Endothelial cell of hepatic sinusoid (primary cell): Measurements from ENCODE around the gene EREG.
"Not testable (repeated sequence)": the region's sequence is repeated elsewhere in the genome, so short reads cannot be mapped to it uniquely, and the experiment has no call there.

ENCODE experiments used
- in situ Hi-C: cut with HindIII; loops from 2 replicates; pipeline ENCODE4 v1.10.0; 2017; ENCODE audit warnings: low sequenced_read_pairs

The EREG gene

DNA sequence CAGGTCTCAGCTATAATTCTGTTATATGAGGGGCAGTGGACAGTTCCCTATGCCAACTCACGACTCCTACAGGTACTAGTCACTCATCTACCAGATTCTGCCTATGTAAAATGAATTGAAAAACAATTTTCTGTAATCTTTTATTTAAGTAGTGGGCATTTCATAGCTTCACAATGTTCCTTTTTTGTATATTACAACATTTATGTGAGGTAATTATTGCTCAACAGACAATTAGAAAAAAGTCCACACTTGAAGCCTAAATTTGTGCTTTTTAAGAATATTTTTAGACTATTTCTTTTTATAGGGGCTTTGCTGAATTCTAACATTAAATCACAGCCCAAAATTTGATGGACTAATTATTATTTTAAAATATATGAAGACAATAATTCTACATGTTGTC is 20.4 kb downstream of the EREG start:
- in situ Hi-C loops = loop anchor here (5.0 kb wide), 1 partner anchor 37 kb away; no protein-coding TSS in a partner anchor

DNA sequence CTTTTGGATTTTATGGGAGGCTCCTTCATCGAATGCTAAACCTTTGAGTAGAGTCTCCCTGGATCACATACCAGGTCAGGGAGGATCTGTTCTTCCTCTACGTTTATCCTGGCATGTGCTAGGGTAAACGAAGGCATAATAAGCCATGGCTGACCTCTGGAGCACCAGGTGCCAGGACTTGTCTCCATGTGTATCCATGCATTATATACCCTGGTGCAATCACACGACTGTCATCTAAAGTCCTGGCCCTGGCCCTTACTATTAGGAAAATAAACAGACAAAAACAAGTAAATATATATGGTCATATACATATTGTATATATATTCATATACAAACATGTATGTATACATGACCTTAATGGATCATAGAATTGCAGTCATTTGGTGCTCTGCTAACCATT is 21.2 kb downstream of the EREG start:
- in situ Hi-C loops = loop anchor here (5.0 kb wide), 1 partner anchor 36 kb away; no protein-coding TSS in a partner anchor

DNA sequence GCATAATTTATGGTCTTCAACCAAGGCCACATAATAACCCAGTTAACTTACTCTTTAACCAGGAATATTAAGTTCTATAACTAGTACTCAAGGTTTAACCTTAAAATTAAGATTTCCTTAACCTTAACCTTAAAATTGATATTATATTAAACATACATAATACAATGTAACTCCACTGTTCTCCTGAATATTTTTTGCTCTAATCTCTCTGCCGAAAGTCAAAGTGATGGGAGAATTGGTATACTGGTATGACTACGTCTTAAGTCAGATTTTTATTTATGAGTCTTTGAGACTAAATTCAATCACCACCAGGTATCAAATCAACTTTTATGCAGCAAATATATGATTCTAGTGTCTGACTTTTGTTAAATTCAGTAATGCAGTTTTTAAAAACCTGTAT is 22.8 kb downstream of the EREG start:
- in situ Hi-C loops = loop anchor here (5.0 kb wide), 1 partner anchor 35 kb away; no protein-coding TSS in a partner anchor

DNA sequence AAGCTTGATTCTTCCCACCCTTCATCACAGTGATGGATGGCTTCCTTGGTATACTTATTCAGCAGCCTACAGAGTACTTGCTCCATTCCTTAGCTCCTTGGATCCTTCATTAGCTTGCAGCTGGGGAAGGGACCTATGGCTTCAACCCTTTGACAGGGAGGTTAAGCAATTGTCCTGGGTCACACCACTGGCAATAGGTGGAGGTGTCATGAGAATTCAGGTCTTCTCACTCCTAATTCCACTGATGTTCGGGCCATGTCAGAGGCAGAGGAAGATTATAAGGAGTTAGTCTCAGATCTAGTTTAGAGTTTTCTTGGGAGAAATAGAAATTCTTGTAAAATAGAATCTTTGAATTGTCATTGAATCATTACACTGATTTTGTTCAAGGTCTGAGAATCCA is 24.5 kb downstream of the EREG start:
- in situ Hi-C loops = loop anchor here (5.0 kb wide), 1 partner anchor 33 kb away; no protein-coding TSS in a partner anchor

DNA sequence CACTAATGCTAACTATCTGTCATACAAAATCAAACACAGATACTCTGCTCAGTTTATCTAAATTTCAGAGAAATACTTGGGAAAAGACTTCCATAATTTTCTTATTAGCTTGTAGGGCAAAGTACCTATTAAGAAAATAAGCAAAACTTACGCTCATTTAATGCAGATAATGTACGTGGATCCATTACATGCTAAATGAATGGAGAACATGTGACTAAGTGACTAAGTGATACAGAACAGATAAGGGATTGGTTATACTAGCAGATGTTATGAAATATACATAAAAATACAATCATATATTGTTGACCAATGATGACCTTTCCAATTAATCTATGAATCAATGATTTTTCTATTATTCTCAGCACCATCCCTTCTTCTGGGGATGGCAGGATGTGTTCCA is 25.7 kb downstream of the EREG start:
- in situ Hi-C loops = no loop called here

DNA sequence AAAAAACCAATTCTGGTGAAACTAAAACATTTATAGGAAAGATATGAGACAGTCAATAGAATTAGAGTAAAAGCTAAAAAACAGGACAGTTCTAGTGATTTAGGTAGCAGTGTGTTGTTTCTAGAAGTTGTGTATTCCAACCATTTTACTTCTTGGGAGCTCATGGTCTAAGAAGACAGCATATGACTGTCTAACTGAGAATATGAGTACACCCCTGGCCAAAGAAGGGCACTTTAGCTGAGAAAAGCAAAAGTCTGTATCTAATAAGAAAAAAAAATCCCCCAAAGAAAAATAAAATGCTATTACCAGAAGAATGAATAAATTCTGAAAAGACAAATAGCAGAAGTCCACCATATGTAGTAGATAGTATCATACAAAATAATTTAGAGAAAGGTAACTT is 26.4 kb downstream of the EREG start:
- in situ Hi-C loops = no loop called here

DNA sequence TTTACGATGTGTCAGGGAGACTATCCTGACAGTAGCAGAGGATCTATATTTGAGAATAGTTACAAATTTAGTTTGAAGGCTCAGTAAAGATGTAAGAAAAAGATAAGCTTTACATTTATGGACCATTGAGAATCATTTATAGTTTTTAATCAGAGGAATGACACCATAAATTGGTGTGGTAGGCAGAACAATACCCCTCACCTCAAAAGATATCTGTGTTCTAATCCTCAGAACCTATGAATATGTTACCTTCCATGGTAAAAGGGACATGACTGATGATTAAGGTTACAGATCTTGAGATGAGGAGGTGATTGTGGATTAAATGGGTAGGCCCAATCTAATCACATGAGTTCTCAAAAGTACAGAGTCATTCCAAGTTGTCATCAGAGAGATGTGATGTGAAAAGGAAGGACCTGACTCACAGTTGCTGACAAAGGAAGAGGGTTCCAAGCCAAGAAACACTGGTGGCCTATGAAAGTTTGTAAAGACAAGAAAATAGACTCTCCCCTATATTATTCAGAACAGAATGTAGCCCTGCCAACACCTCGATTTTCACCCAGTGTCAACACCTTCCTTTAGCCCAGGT is 27.0 kb downstream of the EREG start:
- in situ Hi-C loops = no loop called here

DNA sequence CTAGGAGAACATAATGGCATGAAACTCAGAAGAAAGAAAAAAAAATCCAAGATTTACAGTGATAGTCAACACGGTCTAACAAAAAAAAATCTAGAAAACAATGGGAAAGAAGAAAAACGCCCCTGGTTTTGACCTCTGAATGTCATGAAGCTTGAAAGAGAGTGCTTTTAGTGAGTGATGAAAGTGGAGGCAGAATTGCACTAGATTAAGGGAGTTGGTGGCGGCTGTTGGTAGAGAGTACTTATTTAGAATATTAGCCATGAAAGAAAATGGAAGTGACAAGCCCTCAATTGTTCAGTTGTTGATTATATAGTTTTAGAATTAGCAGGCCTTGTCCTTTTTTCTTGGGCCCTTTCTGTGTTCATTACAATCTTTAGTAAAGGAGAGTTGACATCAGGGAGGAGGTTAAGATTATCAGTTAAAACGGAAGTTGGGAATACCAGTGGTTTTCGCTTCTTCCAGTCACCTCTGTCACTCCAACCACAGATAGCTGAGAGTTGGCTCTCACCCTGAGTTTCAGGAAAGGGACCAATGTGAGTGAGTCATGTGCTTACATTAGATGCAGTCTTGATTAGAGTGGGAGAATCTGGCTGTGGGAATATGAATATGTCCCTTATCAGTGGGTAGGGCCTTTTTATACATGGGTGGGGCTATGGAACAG is 29.7 kb downstream of the EREG start:
- in situ Hi-C loops = no loop called here

DNA sequence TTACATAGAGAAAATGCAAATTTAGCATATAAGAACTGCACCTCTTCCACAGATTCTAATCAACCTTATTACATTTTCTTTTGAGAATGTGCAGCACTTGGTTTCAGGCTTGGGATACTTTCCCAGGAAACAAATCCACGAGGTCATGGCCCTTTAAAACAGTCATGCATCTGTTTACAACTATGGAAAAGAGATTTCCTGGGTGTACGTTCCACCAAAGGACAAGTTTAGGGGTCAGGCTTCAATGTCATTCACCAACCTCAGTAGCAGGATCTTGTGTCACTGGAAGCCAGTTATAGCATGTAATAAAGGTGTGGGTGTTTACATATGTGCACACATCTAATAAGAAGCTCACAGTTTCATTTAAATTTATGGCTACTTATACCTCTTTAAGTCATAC is 30.7 kb downstream of the EREG start:
- in situ Hi-C loops = no loop called here

DNA sequence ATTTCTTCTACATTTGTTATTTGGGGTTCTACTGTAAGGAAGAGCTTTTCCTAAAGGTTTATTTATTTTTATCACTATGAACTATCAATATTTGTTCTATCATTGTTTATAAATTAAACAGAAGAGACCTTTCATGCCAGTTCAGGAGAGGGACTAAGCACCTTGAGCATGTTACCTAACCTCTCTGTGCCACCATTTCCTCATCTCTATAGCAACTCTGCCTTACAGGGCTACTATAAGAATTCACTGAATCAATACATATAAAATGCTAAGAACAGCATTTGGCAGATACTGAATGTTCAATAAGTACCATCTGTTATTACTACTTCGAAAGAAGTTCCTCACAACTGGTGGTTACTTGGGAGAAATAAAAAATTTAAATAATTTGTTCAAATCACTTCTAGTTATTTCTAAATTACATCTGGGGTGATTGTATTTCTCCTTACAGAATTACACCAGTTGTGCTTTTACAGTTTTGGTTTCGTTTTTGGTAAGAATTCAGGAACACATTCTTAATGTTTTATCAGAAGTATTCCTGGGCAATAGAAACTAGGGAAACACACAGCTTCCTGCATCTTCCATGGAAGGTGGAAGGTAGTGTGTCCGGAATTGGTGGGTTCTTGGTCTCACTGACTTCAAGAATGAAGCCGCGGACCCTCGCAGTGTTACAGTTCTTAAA is 32.9 kb downstream of the EREG start:
- in situ Hi-C loops = no loop called here

DNA sequence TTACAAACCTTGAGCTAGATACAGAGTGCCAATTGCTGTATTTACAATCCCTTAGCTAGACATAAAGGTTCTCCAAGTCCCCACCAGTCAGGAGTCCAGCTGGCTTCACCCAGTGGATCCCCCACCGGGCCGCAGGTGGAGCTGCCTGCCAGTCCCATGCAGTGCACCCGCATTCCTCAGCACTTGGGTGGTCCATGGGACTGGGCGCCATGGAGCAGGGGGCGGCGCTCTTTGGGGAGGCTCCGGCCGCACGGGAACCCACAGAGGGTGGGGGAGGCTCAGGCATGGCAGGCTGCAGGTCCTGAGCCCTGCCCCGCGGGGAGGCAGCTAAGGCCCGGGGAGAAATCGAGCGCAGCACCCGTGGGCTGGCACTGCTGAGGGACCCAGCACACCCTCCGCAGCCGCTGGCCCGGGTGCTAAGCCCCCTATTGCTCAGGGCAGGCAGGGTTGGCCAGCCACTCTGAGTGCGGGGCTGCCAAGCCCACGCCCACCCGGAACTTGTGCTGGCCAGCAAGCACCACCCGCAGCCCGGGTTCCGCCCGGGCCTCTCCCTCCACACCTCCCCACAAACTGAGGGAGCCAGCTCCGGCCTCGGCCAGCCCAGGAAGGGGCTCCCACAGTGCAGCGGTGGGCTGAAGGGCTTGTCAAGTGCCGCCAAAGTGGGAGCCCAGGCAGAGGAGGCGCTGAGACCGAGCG is 34.1 kb downstream of the EREG start:
- in situ Hi-C loops = not testable (repeated sequence)

DNA sequence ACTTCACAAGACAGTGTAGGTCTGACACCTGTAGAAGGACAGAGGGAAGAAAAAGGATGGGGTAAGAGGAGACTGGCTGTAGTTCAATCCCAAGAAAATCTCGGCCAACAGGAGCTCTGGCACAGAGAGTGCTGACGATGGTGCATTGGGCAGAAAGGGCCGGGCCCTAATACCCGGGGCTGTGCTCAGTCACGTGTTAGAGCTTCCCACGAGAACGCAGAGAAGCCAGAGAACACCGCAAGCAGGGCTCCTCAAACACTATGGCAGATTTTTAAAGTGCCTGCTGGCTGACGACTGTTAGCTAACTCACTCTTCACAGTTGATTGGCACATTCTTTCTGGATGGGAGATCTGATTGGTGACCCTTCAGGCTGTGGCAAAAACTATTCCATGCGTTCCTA is 35.5 kb downstream of the EREG start:
- in situ Hi-C loops = no loop called here

DNA sequence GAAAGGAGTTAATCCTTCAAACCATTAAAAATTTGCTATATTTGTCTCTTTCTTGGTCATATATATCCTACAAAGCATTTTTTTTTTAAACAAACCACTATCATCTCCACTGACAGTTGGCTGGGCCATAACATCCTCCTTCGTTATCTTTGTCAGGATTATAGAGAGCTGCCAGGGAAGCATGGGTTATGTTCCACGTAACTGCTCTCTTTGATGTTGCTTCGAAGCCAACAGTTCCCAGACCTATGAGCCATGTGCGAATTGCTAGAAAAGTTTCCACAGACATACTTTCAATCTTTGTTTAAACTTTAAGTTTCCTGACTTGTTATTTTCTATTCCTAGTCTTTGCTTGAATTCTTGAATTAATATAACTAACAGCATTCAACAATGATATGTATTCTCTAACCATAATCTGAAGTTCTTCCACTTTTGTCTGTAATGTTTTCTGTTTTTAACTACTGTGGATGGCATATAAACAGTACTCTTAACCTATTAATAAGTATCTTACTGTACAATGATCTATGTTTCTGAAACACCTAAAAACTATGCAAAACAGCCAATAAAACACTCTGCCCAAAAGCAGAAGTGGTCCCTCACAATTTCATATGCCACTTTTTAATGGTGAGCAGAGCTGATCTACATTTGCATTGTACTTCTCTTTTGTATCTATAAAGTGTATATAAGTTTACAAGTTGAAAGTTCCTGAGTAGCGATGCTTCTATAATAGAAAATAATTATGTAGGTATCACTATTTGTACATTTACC is 37.9 kb downstream of the EREG start:
- in situ Hi-C loops = no loop called here

DNA sequence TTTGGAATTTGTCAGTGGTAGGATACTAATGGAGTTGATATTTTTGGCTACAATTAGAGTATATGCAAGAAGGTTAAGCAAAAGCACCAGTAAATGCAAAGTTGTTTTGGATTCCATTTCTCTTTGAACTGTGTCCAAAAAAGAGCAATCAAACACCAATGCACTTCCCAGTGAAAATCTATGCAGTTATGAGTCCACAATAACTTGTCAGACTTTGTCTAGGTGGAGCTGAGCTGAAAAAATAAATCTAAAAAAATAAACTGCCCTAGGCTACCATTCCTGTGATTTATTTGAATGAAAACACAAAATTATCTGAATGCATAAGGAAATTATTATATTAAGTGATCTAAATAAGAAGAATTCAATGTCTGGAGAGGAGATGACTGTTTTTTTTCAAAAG is 42.9 kb downstream of the EREG start:
- in situ Hi-C loops = no loop called here

DNA sequence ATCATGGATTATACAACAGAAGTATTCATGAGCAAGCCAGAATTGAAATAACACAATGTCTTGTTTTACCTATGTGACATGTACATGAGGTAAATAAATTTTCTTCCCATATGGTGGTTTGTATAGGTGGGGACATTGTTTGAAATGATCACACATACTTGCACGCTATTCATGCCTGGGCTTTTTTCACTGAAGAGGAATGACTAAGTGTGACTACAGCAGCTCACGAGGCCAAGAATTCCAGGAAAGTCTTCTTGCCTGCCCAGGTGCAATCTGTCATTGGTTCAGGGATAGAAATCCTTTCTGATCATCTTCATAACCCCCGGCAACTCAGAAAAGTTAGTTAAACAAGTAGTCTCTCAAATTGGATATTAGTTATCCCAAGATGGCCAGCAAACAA is 43.7 kb downstream of the EREG start:
- in situ Hi-C loops = no loop called here

DNA sequence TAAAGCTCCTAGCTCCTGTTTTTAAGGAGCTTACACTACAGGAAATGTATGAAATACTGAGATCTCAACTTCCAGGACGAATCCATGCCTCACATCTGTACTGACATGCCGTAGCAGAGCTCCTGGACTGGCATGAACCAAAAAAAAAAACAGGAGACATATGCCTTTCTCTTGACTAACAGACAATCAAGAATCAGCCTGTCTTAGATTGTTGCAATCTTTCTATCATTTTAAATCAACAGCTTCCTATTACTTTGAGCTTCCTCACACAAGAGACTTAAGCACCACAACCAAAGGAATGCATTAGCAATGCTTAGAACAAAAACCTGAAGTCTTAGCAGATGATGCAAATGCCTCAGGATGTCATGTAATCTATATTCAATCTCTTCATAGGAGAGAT is 45.3 kb downstream of the EREG start:
- in situ Hi-C loops = no loop called here

DNA sequence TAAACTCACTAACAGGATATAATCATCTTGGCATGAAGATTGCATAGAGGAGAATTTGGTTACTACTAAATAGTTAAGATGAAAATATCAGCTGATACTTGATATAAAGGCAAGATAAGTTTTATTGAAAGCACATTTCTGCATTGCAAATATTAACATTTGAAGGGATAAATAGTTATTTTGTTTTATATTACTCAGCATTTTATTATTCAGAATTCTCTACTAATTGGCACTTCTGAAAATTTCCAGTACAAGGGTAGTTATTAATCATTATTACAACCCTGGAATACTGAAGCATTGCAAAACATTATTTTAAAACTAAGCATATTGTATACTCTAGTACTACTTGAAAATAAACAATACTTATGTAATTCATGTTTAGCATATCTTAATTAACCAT is 47.3 kb downstream of the EREG start:
- in situ Hi-C loops = no loop called here

DNA sequence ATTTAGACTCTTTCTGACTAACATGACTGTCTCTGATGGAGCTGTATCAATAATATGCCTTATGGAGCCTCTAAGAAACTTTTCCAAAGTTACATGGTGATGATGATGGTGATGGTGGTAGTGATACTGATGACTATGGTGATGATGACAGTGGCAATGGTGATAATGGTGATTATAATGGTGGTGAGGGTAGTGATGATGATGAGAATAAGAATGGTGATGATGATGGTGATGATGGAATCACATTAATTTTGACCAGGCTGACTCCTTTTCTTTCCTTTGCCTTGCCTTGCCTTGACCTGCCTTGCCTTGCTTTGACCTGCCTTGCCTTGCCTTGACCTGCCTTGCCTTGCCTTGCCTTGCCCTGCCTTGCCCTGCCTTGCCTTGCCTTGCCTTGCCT is 48.3 kb downstream of the EREG start:
- in situ Hi-C loops = no loop called here

DNA sequence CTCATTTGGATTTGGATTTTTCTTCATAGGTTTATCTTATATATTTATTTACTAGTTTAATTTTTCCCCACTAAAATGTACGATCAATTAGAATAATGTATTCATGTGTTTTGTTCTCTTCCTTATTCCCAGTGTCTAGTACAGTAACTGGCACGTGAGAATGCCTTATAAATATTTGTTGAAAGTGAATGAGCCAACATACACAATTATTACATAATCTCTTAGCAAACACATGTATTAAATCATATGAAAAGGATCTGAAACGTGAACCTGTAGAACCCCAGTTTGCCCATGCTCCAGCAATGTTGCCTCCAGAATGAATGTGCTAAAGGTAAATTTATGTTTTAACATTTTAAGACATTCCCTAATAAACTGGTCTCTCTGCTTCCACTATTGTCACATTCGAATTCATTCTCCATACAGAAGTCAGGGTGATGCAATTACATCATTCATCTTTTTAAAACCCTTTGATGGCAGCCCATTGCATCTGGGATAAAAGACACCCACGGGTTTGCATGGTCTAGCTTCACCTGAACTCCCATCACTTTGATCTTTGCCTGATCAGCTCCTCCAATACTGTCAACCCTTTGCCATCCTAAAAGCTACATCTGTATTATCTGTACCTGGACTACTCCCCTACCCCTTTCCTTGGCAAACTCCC is 49.3 kb downstream of the EREG start:
- in situ Hi-C loops = no loop called here

DNA sequence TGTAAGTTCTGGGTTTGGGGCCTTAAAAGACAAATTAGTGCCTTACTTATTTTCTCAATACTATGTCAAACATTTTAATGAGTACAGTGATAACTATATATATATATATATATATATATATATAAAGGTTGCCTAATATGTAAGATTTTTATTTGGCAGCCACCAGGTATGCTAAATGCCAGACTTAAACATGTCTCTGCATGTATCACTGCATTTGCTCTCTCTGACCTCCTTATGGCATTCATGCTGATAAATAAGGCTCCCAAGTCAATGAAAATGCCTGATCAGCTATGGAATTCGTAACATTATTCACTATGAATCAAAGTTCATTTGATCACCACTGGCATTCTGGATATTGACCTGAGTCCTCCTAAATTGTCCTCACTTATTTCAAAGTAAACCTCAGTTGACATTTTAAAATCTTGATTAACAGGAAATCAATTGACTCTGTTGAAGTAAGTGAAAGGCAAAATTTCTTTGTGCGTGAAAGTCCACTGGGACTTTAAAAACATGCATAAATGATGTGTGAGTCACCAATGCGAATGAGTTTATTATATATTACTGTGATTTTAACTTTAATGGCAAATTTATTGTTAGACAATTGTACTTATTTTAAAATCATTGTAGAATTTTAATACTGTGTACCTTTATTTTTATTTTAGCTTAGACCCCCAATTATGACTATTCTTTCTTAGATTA is 50.8 kb downstream of the EREG start:
- in situ Hi-C loops = no loop called here
